Measurements from ENCODE around the gene ITGA5. TPM values are rescaled to one million over a fixed set of nuclear protein-coding genes. Genes with fewer than 3 reads are reported as not detected.

The ITGA5 gene
- total RNA-seq, 1 donor from 2014 or later: 32.2 TPM

GRCh38 chr12:54349036-54349435 is 70.0 kb downstream of the ITGA5 start:
- no peak for TF ChIP-seq CTCF (IDR thresholded peaks at IDR 0.05; ENCODE audit: unreplicated experiment)
- no peaks in the 10 kb centered on the region for H3K9me3 Mint-ChIP-seq (ENCODE audit: low read depth)
- no peak overlapping the region for H3K4me3 Mint-ChIP-seq (ENCODE audit: low read depth)
- H3K27ac Mint-ChIP-seq: no peak overlapping the region
- no peak for DNase-seq (ENCODE audit: low spot score, unreplicated experiment)
- H3K27me3 Mint-ChIP-seq: no peaks in the 10 kb centered on the region
- H3K4me1 Mint-ChIP-seq (ENCODE audit: low read depth): peaks cover 24% of the 10 kb centered on the region
- H3K36me3 Mint-ChIP-seq (ENCODE audit: insufficient read depth): peaks cover 28% of the 10 kb centered on the region

Other genes with a start within 250 kb of the ITGA5 start
- gene SMUG1, start 230.3 kb downstream of the ITGA5 start, total RNA-seq: 53.1 and 57.6 TPM in 2 replicates
- 261 and 271 TPM in 2 replicates for gene CBX5, start 139.1 kb downstream of the ITGA5 start, total RNA-seq
- gene HNRNPA1, start 138.5 kb downstream of the ITGA5 start, total RNA-seq: 2,514 and 2,551 TPM in 2 replicates
- 17.2 and 17.9 TPM in 2 replicates for gene NFE2, start 118.3 kb downstream of the ITGA5 start, total RNA-seq
- 165 and 173 TPM in 2 replicates for gene COPZ1, start 94.1 kb downstream of the ITGA5 start, total RNA-seq
- not detected in 2 replicates for gene GPR84, start 54.8 kb downstream of the ITGA5 start, total RNA-seq
- 15.6 and 16.6 TPM in 2 replicates for gene ZNF385A, start 34.5 kb downstream of the ITGA5 start, total RNA-seq
- gene GTSF1, start 54.3 kb upstream of the ITGA5 start, total RNA-seq: not detected in 2 replicates
- gene NCKAP1L, start 78.5 kb upstream of the ITGA5 start, total RNA-seq: not detected in 2 replicates
- gene PDE1B, start 130.3 kb upstream of the ITGA5 start, total RNA-seq: 0.71 and 0.81 TPM in 2 replicates
- 22.1 and 22.3 TPM in 2 replicates for gene PPP1R1A, start 169.4 kb upstream of the ITGA5 start, total RNA-seq
- gene LACRT, start 215.6 kb upstream of the ITGA5 start, total RNA-seq: not detected in 2 replicates
- not detected in 2 replicates for gene DCD, start 229.1 kb upstream of the ITGA5 start, total RNA-seq

Data from progenitor cell of endocrine pancreas (in vitro differentiated cells).